VCaP (cell line): ENCODE measurements around the gene MMS19.

Experiments
- H3K27ac ChIP-seq: fragments of 450-650 bp; 2 replicates; pipeline ENCODE4 v1.5.1; 2017
- TF ChIP-seq, protein P1 (sequence below): fragments of 450-650 bp; conservative IDR thresholded peaks from 2 replicates; pipeline ENCODE4 v1.5.1; 2017; ENCODE audit warnings: mild to moderate bottlenecking, moderate library complexity

MMS19 gene, protein sequence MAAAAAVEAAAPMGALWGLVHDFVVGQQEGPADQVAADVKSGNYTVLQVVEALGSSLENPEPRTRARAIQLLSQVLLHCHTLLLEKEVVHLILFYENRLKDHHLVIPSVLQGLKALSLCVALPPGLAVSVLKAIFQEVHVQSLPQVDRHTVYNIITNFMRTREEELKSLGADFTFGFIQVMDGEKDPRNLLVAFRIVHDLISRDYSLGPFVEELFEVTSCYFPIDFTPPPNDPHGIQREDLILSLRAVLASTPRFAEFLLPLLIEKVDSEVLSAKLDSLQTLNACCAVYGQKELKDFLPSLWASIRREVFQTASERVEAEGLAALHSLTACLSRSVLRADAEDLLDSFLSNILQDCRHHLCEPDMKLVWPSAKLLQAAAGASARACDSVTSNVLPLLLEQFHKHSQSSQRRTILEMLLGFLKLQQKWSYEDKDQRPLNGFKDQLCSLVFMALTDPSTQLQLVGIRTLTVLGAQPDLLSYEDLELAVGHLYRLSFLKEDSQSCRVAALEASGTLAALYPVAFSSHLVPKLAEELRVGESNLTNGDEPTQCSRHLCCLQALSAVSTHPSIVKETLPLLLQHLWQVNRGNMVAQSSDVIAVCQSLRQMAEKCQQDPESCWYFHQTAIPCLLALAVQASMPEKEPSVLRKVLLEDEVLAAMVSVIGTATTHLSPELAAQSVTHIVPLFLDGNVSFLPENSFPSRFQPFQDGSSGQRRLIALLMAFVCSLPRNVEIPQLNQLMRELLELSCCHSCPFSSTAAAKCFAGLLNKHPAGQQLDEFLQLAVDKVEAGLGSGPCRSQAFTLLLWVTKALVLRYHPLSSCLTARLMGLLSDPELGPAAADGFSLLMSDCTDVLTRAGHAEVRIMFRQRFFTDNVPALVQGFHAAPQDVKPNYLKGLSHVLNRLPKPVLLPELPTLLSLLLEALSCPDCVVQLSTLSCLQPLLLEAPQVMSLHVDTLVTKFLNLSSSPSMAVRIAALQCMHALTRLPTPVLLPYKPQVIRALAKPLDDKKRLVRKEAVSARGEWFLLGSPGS

DNA sequence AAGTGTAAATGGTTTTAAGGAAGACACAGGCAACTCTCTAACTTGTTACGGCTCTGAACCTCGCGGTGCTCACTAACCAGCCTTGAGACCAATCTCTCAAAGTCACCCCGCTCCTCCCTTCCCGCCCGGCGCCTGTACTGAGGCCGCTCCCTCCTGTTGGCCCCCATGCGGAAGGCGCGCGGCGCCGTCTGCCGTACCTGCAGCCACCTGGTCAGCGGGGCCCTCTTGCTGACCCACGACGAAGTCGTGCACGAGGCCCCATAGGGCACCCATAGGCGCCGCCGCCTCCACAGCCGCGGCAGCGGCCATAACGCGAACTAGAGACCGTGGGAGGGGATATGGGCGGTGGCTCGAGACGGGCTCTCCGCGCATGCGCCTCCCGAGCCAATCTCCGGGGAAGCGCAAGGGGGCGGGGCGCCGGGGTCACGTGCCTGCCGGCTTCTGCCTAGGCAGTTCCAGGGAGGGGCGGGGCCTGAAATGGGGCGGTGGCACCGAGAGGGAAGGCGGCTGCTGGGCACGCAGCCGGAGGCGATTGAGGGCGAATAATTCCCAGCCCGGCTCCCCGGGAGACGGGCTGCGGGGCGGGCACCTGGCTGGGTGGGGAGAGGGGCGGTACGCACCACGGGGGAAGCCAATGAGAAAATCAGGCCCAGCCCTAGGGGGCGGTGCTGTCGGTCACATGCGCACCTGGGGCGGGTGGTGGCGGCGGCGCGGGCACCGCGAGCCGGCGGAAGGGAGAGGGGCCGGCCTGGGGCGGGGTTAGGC lies at the start of gene MMS19:
MMS19 (minus strand) TSS at position 347 of the 765 bp plus-strand sequence; CDS start at position 309, 38 bp downstream.
- TF ChIP-seq, protein P1, sequence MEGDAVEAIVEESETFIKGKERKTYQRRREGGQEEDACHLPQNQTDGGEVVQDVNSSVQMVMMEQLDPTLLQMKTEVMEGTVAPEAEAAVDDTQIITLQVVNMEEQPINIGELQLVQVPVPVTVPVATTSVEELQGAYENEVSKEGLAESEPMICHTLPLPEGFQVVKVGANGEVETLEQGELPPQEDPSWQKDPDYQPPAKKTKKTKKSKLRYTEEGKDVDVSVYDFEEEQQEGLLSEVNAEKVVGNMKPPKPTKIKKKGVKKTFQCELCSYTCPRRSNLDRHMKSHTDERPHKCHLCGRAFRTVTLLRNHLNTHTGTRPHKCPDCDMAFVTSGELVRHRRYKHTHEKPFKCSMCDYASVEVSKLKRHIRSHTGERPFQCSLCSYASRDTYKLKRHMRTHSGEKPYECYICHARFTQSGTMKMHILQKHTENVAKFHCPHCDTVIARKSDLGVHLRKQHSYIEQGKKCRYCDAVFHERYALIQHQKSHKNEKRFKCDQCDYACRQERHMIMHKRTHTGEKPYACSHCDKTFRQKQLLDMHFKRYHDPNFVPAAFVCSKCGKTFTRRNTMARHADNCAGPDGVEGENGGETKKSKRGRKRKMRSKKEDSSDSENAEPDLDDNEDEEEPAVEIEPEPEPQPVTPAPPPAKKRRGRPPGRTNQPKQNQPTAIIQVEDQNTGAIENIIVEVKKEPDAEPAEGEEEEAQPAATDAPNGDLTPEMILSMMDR, result no peak
- peak within 1 kb of the TSS; percentile 95 for H3K27ac ChIP-seq

DNA sequence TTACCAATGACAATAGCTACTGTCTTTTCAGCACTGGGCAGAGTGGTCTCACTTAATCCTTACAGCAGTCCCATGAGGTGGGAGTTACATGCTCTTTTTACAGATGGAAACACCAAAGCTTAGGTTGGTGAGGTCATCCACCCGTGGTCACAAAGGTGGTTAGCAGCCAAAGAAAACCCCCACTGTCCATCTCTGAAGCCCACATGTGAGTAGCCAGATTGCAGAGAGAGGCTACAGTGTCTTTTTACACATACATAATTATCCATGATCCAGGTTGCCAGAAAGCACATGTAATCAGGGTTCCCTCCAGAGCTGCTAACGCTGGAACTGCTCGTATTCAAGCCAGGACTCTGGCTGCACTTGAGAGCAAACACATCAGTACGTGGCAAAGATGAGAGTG lies 49.7 kb upstream of the MMS19 start:
- H3K27ac ChIP-seq, result no peak overlapping the region
- TF ChIP-seq, protein P1, result no peak

DNA sequence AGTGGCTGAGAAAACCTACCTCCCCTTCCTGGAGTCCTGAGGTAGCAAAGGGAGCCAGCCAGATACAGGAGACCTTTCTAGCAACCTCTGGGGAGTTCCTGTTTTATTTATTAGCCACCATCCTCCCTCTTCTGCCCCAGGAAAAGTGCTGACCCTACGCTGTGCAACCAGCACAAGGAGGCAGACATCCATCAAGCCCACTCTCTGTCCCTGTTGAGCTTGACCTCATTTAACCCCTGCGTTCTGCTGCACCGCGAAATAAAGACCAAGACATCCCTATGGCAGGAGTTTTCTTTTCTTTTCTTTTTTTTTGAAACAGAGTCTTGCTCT lies 49.0 kb upstream of the MMS19 start:
- TF ChIP-seq, protein P1, result no peak
- H3K27ac ChIP-seq, result no peak overlapping the region

DNA sequence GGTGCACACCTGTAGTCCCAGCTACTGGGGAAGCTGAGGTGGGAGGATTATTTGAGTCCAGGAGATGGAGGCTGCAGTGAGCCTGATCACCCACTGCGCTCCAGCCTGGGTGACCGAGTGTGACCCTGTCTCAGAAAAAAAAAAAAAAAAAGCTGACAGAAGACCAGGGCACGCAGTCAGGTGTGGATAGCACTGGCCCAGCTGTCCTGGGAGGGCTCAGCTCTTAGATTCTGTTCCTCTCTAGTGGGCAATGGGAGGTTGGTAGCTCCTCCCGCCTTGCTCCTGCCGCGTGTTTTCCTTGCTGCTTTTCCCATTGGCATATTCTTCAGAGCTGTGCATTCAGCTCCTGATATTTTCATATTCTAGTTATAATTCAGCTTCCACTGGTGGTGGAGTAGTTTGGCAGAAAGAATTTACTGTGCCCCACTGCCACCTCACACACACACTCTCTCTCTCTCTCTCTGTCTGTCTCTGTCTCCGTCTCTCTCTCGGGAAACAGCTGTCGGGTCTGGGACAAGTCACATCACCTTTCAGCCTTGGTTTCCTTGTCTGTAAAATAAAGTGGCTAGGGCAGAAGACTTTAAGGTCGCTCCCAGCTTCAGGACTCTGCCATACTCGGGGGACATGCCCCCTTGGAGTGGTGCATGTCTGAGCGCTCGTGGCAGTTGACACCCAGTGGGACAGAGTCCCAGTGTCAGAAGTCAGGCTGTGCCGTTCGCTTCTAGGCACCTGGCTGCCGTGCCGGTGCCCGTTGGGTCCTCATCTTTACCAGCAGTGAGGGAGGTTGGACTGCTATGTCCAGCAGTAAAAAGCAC lies 48.4 kb upstream of the MMS19 start:
- TF ChIP-seq, protein P1, result no peak
- no peak overlapping the region for H3K27ac ChIP-seq

DNA sequence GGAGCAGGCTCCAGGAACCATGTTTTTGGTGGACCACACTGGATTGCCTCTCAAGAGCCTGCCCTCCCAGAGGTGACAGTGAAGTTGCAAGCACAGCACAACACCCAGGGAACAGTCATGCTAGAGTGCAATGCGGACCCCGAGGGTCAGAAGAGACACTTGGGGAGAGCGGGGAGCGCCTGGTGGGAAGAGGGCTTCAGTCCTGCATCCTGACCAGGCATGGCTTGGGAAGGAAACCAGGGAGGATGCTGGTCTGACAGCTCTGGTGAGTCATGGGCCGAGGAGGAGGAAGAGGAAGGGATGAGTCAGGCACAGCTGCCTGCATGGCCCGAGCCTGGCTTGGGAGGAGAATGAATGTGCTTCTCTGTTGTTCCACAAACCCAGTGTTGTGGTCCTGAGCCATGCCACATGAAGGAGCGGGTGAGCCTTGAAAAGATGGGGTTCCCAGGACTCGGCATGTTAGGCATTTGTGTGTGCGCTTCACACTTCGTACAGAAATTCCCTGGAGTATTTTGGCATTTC lies 44.9 kb upstream of the MMS19 start:
- no peak overlapping the region for H3K27ac ChIP-seq

More for the DNA sequence above, 44.9 kb upstream of the MMS19 start:
- TF ChIP-seq, protein P1, result no peak
